ENCODE results near the gene CCDC157. TPM values are rescaled to one million over a fixed set of nuclear protein-coding genes. Genes with fewer than 3 reads are reported as not detected.
A peak's percentile ranks its signal among the peaks of the same experiment; 100 is the strongest.

CCDC157 gene
- 1 to 10 TPM in 3 of 4 donors, under 1 TPM in 1; 0.99 to 1.9 (median 1.5) TPM for total RNA-seq

DNA sequence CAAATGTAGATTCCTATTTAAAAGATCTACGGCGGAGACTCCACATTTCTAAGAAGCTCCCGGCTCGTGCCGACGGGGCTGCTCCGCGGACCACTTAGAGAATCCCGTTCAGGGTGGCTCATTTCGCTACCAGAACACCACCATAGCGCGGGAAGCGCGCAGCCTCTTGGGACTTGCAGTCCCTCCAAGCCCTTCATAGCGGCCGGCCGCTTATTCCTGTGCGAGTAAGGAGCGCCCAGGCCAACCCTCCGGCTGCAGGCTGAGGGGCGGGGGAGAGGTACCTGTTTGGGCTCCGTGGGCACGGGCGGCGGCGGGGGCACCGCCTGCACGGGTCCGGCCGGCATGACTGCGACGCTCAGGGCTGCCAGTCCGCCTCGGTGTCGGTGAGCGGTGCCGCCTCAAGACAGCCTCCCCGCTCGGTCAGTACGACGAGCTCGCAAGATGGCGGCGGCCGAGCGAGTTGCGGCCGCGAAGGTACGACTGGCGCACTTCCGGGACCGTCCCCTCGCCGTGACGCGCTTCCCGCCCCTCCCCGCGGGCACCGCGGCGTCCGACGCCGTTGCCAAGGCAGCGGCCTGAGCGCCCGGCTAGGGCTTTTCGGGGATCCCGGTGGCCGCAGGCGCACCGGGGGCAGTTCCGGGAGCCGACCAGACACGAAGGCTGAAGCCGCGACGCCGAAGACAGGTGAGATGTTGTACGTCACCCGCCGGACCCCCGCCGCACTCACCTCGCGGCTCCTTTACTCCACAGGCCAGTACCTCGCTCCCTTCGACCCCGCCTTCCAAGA, at the start of gene CCDC157, which contains the start of gene SF3A1:
TSS of gene CCDC157 (plus strand) at position 559 of the 787 bp plus-strand sequence. CDS start 8,994 bp downstream, outside the sequence.
TSS of gene SF3A1 (minus strand) at position 446 of the 787 bp plus-strand sequence. CDS start at position 344, 102 bp downstream.
- Histone ChIP-seq H3K9me3 (no peaks in the 10 kb centered on the region), H3K36me3 (peaks cover 0 to 19% of the 10 kb centered on the region in 2 donors), H3K4me3 (peak within 1 kb of the TSS; percentile 72 to 76), H3K27me3 (no peaks in the 10 kb centered on the region), H3K27ac (peak within 1 kb of the TSS; percentile 88 to 99 (median 96)), H3K4me1 (peaks cover 9 to 56% (median 22%) of the 10 kb centered on the region in 3 donors)
- ATAC-seq = peak; percentile 98
- TF ChIP-seq POLR2A (IDR thresholded peaks at IDR 0.05) = peak; percentile 88 to 95
- TF ChIP-seq POLR2AphosphoS5 (IDR thresholded peaks at IDR 0.05) = peak; percentile 95
- TF ChIP-seq EP300 (IDR thresholded peaks at IDR 0.05) = no peak
- peak in 2 of 4 experiments; percentile 2 to 32 for TF ChIP-seq CTCF (IDR thresholded peaks at IDR 0.05)
- WGBS, 2 donors (ENCODE audit: low coverage in 1 of 2) = 0 to 1% methylated on average over 8 to 9 of the region's 91 CpGs

DNA sequence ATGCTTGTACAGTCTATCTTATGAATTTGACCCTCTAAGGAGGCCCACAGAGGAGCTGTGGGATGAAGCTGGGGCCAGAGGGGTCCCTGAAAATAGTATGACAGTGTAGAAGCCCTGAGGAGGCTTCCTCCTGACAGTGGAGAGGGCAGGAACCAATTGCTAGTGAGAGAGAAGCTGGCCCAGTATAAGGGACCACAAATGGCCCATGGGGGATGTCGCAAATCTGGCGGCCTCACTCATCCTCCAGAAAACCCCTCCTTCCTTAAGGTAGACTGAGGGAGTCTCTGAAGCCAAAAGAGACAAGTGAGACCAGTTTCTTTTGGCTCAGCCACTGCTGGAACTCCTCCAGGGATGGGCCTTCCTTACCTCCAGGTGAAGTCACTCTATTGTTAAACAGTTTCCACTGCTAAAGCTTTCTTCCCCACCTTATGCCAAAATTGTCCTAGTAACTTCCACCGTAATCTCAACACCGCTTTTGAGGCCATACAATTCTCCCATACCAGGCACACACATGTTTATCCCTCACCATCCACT, 49.7 kb upstream of the CCDC157 start:
- 59 to 86% methylated on average over 4 of the region's 4 CpGs for WGBS, 2 donors (ENCODE audit: low coverage in 1 of 2)
- Histone ChIP-seq H3K36me3 (peaks cover 0 to 19% of the 10 kb centered on the region in 2 donors), H3K27me3 (no peaks in the 10 kb centered on the region), H3K9me3 (no peaks in the 10 kb centered on the region), H3K4me1 (peaks cover 38 to 100% (median 86%) of the 10 kb centered on the region in 3 donors), H3K27ac (peak overlapping the region in 3 of 4 donors; percentile 75 to 93 (median 80)), H3K4me3 (no peak overlapping the region)
- TF ChIP-seq POLR2A (IDR thresholded peaks at IDR 0.05) (no peak), CTCF (IDR thresholded peaks at IDR 0.05) (no peak), EP300 (IDR thresholded peaks at IDR 0.05) (no peak), POLR2AphosphoS5 (IDR thresholded peaks at IDR 0.05) (no peak)
- ATAC-seq = no peak

- Histone ChIP-seq H3K4me1 (peaks cover 38 to 100% (median 85%) of the 10 kb centered on the region in 3 donors), H3K9me3 (no peaks in the 10 kb centered on the region), H3K36me3 (peaks cover 0 to 9% of the 10 kb centered on the region in 2 donors), H3K27ac (peak overlapping the region in 2 of 4 donors; percentile 80 to 90), H3K27me3 (no peaks in the 10 kb centered on the region), H3K4me3 (no peak overlapping the region)
- no peak for ATAC-seq
- TF ChIP-seq EP300 (IDR thresholded peaks at IDR 0.05) = no peak
- no peak for TF ChIP-seq POLR2A (IDR thresholded peaks at IDR 0.05)
- TF ChIP-seq CTCF (IDR thresholded peaks at IDR 0.05) = no peak
- TF ChIP-seq POLR2AphosphoS5 (IDR thresholded peaks at IDR 0.05) = no peak
- WGBS, 2 donors (ENCODE audit: low coverage in 1 of 2) = 55 to 67% methylated on average over 1 to 2 of the region's 2 CpGs
These were observed 48.7 kb upstream of the CCDC157 start for GRCh38 chr22:30308093-30308492.

DNA sequence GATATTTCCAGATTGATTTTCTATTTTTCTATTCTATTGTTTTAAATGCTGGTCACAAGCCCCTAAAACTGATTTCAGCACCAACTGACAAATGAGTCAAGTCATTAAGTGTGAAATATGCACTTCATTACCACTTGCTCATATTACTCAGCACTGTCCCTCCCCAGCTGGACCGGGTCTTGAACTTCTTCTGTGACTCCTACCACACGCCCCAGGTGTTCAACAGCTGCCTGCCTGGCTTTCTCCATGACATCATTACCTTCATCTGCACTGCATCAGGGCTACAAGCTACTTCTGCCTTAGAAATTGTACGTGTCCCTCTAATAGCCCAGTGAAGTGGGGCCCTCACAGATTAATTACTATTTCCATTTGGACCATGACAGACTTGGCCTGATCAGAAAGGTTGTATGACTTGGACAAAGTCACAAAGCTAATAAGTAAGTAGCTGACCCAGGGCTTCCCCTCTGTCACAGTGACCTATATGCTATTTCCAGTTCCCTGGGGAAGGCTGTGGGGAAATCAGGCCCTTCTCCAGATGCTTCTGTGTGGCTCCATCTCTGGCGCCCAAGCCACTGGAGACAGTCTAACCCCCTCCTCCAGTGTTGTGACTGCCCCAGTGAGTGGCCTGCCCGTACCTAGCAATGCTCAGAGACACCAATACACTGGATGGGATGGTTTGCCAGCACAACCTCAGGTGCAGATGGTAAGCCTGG, 48.1 kb upstream of the CCDC157 start:
- no peak for TF ChIP-seq EP300 (IDR thresholded peaks at IDR 0.05)
- TF ChIP-seq POLR2AphosphoS5 (IDR thresholded peaks at IDR 0.05) = peak; percentile 51
- Histone ChIP-seq H3K36me3 (peaks cover 0 to 3% of the 10 kb centered on the region in 2 donors), H3K4me1 (peaks cover 33 to 100% (median 79%) of the 10 kb centered on the region in 3 donors), H3K4me3 (no peak overlapping the region), H3K9me3 (no peaks in the 10 kb centered on the region), H3K27ac (peak overlapping the region in 3 of 4 donors; percentile 87 to 90 (median 89)), H3K27me3 (no peaks in the 10 kb centered on the region)
- 54 to 83% methylated on average over 2 to 4 of the region's 5 CpGs for WGBS, 2 donors (ENCODE audit: low coverage in 1 of 2)
- no peak for ATAC-seq

All from gastroesophageal sphincter (tissue), 4 donors.